GM12801 (cell line): ENCODE data around the gene XPO6.

Experiments used
- CTCF ChIP-seq: IDR thresholded peaks from one replicate; pipeline ENCODE4 v1.5.1; 2011; ENCODE audit warnings: control low read depth; ENCODE audit not compliant: insufficient read length; ENCODE audit errors: extremely low read depth

XPO6 gene

GRCh38 chr16:28188085-28188916 lies 23.5 kb downstream of the XPO6 start:
- no peak for TF ChIP-seq CTCF

- TF ChIP-seq CTCF = no peak
Measured at GRCh38 chr16:28187595-28188004, 24.2 kb downstream of the XPO6 start.

GRCh38 chr16:28186752-28187151 lies 25.0 kb downstream of the XPO6 start:
- TF ChIP-seq CTCF = no peak

- no peak for TF ChIP-seq CTCF
Measured at GRCh38 chr16:28185696-28186095, 26.1 kb downstream of the XPO6 start.

- no peak for TF ChIP-seq CTCF
Measured at GRCh38 chr16:28184625-28185024, 27.1 kb downstream of the XPO6 start.

- no peak for TF ChIP-seq CTCF
Measured at GRCh38 chr16:28183930-28184329, 27.8 kb downstream of the XPO6 start.

GRCh38 chr16:28183484-28183883 lies 28.3 kb downstream of the XPO6 start:
- no peak for TF ChIP-seq CTCF
